ENCODE data around the gene CYSTM1.

The CYSTM1 gene

DNA sequence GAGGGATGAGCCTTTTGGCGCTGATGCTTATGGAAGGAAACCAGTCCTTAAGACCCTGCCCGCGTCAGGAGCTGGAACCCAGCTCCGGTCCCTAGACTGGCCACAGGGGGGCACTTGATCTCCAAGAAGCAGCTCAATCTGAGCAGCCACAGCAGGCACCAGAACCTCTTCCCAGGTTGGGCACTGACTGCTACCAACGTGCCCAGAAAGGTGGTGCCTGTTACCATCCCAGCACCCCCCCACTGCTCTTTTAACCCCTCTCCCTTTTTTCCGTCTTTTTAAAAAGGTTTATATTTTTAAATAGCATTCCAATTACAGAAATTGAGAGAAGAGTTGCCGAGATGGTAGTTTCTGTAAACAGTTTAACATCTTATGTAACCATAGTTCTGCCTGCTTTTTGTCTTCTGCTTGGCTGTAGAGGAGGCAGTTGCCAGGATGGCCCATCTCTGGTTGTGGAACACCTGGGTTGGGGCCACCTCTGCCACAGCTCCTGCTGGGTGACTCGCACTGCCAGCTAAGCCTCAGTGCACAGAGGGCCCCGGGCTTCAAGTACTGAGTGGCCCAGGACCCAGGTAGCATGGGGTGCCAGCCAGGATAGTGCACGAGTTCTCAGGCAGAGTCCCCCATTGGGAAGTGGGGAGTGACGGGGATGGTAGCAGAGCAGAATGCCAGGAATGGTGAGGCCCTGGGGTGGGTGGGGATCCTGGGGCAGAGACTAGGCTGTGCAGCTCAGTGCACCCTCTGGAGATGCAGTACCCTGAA, 65.1 kb downstream of the CYSTM1 start:
- peak; percentile 44 for DNase-seq

DNA sequence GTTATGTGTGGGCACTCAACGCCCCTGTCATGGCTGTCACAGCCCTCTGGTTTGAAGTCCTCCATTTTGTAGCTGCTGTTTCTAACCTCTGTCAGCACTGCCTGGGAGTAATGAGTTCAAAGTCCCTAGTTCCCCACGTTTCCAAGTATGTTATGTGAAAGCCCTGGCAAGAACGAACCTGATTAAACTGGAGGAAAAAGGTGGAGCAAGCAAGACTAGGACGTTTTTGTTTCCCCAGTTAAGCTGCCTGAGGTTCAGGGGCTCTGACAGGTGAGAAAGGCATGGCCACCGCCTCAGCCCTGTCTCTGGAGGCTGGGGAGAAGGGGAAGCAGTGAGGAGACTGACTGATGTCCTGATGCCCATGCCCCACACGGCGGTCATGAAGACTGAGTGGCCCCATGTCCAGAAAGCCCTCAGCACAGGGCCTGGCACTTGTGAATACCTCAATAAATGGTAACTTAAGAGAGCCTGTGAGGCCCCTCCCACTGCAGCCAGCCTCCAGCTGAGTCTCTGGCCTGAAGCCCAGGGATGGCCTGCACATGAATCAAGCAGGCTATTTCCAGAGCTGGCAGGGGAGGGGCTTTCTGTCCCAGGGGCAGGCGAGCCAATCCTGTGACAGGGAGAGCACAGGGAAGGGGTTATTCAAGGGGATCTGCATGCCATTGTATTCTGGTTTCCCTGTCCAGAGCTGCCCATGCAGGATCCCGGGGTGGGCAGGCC, 66.2 kb downstream of the CYSTM1 start:
- no peak for DNase-seq

DNA sequence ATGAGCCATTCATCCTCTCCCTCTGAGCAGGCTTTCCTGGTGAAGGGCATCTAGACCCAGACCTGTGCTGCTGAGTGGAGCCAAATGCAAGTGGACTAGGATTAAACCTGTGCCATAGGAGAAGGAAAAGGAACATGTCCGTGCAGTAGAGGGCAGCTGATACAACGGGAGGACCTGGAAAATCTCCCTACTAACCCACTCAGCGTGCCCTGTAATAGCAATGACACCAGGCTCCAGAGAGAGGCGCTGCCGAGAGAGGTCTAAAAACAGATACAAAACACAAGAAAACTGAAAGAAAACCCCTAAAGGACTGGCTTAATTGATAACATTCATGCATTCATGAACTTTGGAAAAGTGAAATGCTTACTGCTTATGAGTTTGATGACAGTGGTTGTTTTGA, 67.1 kb downstream of the CYSTM1 start:
- no peak for DNase-seq

DNA sequence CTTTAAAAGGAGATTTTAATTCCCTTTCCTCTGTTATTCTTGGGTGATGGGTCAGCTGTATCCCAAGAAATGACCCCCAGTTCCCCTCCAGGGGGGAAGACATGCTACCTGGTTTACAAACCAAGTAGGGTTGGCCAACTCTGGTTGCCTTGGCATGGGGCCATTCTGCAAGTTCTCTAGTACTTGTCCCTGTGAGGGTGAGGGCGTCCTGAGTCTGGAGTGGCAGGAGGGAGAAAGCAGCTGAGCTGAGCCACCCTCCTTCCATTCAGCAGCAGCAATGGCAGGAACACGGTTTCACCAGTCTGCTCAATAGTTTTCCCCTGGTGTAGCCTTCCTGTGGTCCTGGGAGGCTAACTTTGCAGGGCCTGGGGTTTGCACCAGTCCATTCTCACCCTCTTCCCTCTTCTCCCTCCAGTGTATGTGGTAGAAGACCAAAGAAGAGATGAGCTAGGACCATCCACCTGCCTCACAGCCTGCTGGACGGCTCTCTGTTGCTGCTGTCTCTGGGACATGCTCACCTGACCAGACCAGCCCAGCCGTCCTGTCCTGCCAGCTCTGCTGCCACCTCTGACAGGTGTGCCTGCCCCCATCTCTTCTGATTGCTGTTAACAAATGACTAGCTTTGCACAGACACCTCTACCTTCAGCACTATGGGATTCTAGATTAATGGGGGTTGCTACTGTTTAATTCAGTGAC, 68.0 kb downstream of the CYSTM1 start:
- no peak for DNase-seq

DNA sequence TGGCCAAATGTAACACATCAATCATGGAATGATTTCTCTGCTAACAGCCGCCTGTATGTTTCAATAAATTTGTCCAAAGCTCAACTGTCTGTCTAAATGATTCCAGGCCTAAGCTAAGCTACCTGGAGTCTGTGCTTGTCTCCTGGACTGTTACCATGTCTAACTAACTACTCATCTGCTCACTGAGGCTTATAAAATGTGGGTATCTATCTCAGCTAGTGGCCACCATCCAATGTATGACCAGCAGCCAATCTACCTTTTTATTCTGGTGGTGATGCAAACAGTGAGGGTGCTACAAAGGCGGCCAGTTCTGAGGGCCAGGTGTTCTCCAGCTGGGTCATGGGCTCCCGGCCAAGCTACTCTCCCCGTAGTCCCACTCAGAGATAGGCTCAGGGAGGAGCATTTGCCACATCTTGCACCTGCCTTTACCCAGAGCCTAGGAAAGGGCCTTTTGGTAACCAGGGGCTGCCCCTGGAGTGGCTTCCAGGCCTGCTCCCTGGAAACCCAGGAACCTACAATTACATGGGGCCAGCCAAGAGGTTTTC, 68.8 kb downstream of the CYSTM1 start:
- no peak for DNase-seq

DNA sequence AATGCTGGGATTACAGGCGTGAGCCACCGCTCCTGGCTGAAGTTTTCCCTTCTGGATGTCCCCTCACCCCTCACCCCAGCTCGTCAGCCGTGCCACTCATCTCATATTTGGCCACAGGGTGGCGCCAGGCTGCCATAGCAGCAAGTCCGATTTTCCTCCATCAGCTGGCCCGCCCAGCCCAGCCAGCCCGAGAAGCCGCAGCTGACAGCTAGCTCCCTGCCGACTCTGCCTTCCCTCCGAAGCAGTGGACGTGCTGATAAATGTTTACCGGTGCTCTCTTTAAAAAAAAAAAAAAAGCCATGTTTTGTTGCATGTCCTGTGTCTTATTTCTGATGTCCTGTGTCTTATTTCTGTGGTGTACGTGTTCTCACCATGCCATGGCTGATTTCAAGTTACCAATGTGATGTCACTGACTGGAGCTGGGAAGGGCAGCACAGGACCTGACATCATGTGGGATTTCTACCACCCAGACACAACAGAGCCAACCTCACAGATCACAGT, 69.6 kb downstream of the CYSTM1 start:
- peak; percentile 63 for DNase-seq

DNA sequence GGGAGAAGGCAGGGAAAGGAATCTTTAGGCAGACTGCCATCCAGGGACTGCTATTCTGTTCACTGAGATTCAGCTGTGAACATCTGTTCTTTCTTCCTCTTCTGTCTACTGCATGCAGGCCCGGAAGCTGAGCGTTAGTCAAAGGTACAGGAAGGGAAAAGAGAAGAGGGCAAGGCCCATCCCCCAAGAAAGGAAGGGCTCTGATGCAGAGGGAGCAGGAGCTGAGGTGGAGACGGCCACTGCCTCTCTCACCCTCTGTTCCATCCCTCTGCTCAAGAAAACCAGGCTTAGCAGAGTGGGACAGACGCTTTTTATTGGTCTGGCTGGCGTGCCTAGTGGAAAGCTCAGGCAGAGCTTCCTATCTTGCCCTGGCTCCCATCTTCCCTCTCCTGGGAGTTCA, 70.4 kb downstream of the CYSTM1 start:
- no peak for DNase-seq

DNA sequence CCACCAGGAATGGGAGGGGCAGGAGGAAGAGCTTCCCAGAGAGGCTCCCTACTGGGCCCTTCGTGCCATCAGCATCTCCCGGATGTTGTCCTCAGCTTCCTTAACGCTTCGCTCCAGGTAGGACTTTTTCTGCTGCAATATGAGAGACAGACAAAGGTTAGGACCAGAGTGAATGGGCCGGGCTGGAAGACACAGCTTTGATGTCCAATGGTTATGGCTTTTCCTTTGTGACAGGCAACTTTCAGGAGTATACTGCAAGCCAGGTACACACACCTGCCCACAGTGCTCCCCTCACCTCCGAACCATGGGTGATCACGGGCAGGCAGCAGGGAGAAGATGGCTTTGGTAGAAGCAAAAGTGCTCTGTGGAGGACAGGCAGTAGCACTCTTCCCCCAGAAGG, 70.9 kb downstream of the CYSTM1 start:
- no peak for DNase-seq

DNA sequence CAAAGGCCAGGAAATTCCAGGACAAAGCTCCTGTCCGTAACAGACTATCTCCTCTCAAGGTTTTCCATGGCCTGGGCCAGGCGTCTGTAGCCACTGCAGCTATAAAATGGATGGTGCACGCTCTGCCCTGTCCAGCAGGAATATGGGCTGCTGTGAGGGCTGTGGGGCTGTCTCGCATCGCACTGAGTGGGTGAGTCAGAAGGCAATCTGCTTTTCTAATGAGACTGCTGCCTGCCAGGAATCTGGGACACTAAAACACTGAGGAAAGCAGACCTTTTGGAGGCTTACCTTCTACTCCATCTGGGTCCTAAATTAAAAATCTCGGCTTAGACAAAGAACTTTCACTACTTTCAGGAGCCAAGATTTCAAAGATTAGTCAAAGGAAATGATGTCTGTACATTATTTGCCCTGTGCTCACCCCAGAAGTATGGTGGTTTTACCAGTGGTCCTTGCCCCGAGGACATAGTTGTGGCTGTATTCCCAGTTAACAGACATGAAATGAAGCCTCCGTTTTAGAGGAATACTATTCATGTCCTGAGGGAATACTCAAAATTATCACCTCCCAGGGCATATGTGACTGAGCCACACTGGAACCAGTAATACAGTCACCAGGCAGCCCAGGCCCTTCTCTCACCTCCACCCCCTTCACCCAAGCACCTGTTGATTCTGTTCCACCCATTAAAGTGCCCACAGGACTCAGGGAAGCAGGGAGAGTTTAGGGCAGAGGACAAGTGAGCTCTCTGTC, 71.6 kb downstream of the CYSTM1 start:
- DNase-seq = no peak

DNA sequence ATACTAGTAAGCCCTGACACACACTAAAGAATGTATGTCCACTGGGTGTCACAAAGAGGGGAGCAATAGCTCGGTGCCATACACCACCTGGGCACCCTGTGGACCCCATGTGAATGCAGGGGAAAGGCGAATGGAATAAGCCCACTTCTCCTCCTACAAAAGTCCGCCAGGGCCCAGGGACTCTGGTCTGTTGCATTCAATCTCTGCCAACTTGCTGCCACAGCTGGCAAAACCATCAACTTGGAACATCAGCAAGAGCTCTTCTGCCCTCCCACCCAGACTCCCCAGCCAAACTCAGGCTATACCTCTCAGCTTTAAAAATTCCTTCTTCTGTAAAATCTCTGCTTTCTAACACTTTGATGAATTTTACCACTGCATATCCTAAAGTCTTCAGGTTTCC, 73.4 kb downstream of the CYSTM1 start:
- DNase-seq = no peak

DNA sequence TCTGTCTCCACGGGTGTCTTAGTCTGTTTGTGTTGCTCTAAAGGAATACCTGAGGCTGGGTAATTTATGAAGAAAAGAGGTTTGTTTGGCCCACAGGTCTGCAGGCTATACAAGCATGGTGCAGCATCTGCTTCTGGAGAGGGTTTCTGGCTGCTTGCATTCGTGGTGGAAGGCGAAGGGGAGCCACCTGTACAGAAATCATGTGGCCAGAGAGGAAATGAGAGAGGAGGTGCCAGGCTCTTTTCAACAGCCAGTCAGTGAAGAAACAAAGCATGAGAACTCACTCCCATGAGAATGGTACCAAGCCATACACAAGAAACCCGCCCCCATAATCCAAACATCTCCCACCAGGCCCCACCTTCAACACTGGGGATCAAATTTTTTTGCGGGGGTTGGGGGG, 74.5 kb downstream of the CYSTM1 start:
- DNase-seq = no peak

DNA sequence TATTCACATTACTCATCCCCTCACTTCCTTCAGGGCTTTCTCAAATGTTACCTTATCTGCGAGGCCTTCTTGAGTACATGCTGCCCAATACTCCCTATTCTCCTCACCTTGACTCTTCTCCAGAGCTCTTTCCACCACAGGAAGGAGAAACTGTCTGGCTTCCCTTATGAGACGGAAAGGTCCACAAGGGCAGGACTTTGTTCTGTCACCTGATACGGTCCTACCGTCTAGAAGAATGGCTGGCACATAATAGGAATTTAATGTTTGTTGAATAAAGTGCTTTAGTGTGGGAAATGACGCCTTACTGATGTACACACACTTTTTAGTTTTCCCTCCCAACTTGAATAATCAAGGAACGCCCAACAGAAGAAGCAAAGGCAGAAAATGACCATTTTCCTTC, 75.4 kb downstream of the CYSTM1 start:
- DNase-seq = no peak

DNA sequence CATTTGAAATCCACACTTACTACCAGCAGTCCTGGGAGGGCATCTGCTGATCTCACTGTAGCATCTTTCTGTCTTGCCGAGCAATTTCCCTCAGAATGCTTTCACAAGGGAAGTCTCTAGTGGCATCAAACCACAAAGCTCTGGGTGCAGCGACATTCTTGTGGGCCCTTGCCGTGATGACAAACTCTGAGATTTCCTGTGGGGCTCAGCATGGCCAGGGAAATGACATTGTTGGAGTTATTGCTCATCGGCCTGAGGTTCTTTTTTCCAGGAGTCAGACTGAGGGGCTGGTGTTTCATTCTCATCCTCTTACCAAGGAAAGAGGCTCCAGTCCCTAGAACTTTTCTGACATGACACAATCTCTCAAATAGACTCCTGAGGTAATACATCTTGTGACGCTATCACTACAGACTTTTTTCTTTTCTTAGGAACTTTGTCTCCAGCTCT, 76.6 kb downstream of the CYSTM1 start:
- peak; percentile 17 for DNase-seq

DNA sequence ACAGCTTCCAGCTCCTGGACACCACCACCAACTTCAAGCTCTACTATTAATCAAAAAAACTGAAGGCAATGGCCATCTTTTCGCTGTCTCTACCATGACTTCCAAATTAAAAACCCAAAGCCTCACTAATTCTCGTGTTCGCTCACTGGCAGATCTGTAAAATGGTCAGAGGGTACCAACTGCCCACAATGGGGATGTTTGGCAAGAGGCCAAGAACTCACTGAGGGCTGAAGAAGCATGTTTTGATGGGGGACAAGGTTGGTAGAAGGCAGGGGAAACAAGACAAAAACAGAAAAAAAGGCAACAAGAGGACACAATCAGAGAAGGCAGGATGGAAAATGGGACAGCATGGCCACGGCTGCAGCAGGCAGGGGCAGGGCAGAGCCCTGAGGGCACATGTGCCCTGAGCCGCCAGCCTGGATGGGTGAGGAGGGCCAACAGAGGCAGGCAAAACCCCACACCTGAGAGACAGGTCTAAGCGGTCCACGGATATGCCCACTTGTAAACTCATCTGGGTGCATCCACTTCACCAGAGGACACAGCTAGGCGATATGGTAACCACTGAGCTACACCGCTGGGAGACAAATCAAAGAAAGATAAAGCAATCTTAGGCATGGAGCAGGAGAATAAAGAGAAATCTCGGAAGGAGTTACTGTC, 77.6 kb downstream of the CYSTM1 start:
- no peak for DNase-seq

DNA sequence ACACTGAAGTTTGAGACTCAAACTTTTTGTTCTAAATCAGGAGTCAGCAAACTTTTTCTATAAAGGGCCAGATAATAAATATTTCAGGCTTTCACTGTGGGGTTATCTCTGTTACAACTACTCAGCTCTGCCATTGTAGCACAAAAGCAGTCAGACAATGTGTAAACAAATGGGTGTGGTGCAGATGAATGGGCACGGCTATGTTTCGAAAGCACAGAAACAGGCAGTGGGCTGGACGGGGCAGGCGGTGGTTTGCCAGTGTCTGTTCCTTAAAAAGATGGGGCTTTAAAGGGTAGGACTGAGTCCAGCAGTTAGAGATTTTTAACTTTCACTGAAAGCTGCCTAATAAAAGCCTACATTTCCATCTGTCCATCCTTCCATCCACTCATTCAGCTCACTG, 79.0 kb downstream of the CYSTM1 start:
- no peak for DNase-seq

DNA sequence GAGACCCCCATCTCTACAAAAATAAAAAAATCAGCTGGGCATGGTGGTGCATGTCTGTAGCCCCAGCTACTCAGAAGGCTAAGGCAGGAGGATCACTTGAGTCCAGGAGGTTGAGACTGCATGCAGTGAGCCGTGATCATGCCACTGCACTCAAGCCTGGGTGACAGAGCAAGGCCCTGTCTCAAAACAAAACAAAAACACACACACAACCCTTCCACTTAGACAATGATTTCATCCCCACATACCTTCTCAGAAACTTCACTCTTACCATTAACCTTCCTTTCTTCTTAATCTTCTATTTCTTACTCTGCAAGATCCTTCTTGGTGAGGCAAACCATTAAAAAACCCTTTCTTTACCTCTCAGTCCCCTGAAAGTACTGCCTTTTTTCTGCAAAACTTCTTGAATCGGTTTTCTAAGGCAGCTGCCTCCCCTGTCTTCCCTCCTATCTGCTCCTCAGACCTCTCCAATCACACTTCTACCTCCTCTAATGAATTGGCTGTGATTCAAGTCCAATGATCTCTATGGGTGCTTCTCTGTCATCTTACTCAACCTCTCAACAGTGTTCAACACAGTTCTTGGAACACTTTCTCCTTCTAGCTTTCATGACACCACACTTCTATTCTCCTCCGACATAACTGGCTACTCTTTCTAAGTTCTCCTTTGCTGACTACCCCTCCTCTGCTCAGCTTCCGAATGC, 80.6 kb downstream of the CYSTM1 start:
- no peak for DNase-seq

DNA sequence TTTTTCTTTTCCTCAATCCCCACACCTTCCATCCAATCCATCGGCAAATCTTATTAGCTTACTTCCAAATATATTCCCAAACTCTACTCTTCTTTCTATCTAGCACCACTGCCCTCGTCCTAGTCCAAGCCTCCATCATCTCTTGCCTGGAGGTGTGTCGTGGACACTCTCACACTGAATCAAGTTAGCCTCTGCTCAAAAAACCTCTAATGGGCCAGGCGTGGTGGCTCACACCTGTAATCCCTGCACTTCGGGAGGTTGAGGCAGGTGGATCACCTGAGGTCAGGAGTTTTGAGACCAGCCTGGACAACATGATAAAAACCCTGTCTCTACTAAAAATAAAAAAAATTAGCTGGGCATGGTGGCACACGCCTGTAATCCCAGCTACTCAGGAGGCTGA, 81.7 kb downstream of the CYSTM1 start:
- DNase-seq = no peak

DNA sequence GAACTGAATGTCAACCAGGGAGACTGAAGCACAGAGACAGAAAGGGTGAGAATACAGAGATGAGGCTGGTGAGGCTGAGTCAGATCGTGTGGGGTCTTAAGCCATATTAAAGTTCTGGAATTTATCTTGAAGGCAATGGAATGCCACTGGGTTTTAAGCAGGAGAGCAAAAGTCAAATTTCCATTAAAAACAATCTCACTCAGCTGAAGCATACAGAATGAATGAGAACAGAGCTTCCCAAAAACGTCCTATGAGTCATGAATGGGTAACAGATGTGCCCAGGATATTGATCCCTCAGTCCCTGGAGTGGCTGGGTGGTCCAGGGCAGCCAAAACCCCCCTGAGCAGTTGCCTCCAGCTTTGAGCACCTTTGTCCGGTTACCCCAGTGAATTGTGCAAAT, 83.0 kb downstream of the CYSTM1 start:
- DNase-seq = no peak

DNA sequence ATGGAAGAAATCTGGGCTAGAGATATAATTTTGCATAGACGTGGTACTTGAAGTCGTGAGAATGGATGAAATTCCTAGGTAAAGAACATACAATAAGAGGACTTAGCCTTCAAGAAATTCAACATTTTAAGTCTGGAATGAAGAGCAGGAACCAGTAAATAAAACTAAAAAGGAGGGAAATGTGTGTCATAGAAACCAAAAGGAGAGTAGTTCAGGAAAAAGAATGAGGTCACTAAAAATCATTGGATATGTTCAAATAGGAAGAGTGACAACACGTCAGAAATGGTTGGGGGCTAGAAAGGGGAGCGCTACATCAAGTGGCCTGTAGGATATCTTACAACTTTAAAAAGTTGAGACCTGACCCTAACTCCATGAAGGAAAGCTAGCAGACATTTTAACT, 83.9 kb downstream of the CYSTM1 start:
- no peak for DNase-seq

DNA sequence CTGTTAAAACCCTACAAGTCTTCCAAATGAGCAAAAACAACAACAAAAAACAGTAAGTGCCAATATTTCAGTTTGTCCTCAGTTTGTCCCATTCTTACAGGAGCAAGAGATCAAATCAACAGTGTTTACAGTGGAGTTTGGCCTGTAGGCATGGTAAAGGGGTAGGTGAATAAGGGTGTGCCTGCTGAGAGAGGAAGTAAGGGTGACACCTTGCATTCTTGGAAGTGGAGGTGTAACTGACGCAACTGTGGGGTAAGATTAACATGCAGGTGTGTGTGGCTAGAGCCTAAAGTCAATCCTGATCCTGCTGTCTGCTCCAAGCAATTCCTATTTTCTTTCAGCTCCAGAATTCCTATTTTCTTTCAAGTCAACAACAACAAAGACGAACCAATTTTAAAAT, 84.5 kb downstream of the CYSTM1 start:
- no peak for DNase-seq

DNA sequence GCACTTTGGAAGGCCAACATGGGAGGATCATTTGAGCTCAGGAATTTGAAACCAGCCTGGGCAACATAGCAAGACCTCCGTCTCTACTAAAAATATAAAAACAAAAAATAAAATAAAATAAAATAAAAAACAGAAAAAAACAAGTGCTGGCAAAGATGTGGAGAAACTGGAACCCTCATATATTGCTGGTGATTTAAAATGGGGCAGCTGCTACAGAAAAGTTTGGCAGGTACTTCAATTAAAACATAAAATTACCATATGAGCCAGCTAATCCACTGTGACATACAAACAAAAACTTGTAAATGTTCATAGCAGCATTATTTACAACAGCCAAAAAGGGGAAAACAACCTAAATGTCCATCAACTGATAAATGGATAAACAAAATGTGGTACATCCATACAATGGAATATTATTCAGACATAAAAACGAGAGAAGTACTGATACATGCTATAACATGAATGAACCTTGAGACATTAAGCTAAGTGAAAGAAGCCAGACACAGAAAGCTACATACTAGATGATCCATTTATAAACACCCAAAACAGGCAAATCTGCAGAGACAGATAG, 85.2 kb downstream of the CYSTM1 start:
- DNase-seq = no peak

All from activated T-cell treated with anti-CD3 and anti-CD28 coated beads for 4 hours (primary cell).